HepG2 (cell line): ENCODE data around the gene CYP17A1. TPM values are rescaled to one million over a fixed set of nuclear protein-coding genes. Genes with fewer than 3 reads are reported as not detected.
A peak's percentile ranks its signal among the peaks of the same experiment; 100 is the strongest.

ENCODE experiments used
- CBX5 ChIP-seq: sonication (generic); formaldehyde crosslinking; IDR thresholded peaks from 2 replicates; pipeline ENCODE4 v1.4.0; 2020; ENCODE audit warnings: missing genetic modification reagents, borderline replicate concordance
- KDM6A ChIP-seq: IDR thresholded peaks from 2 replicates; pipeline ENCODE4 v1.6.1; 2016; ENCODE audit warnings: low read depth
- NR2F6 ChIP-seq, 2 experiments: IDR thresholded peaks; 2 replicates each; pipeline ENCODE4 v1.6.1; 2016; ENCODE audit warnings: antibody characterized with exemption in 1 of 2, mild to moderate bottlenecking in 1 of 2
- POLR2G ChIP-seq: fragments of 200-400 bp; formaldehyde crosslinking; IDR thresholded peaks from 2 replicates; pipeline ENCODE4 v1.6.1; 2018; ENCODE audit warnings: mild to moderate bottlenecking, low read depth, low read length, moderate library complexity
- RBM39 ChIP-seq: fragments of 200-400 bp; formaldehyde crosslinking; IDR thresholded peaks from one replicate; pipeline ENCODE4 v1.6.1; 2018; ENCODE audit warnings: antibody characterized with exemption, mild to moderate bottlenecking, low read depth, low read length; ENCODE audit not compliant: poor library complexity, severe bottlenecking
- TEAD3 ChIP-seq: optimal IDR thresholded peaks from 2 replicates; pipeline ENCODE3; 2016; ENCODE audit warnings: borderline replicate concordance
- TP53 ChIP-seq: sonication (generic); formaldehyde crosslinking; conservative IDR thresholded peaks from 2 replicates; pipeline ENCODE4 v1.4.0; 2020; ENCODE audit warnings: missing genetic modification reagents
- ZFY ChIP-seq: sonication (generic); formaldehyde crosslinking; IDR thresholded peaks from 2 replicates; pipeline ENCODE4 v1.4.0; 2020; ENCODE audit warnings: missing genetic modification reagents
- ZNF264 ChIP-seq: sonication (generic); formaldehyde crosslinking; IDR thresholded peaks from 2 replicates; pipeline ENCODE4 v1.4.0; 2020; ENCODE audit warnings: missing genetic modification reagents
- ZNF547 ChIP-seq: sonication (generic); formaldehyde crosslinking; IDR thresholded peaks from 2 replicates; pipeline ENCODE4 v1.5.1; 2020; ENCODE audit warnings: mild to moderate bottlenecking, missing genetic modification reagents
- ZNF558 ChIP-seq: sonication (generic); formaldehyde crosslinking; IDR thresholded peaks from 2 replicates; pipeline ENCODE4 v1.9.0; 2022; ENCODE audit warnings: mild to moderate bottlenecking, missing genetic modification reagents, borderline replicate concordance
- ZNF605 ChIP-seq: sonication (generic); formaldehyde crosslinking; IDR thresholded peaks from 2 replicates; pipeline ENCODE4 v1.8.0; 2022; ENCODE audit warnings: mild to moderate bottlenecking, missing genetic modification reagents
- polyA plus RNA-seq, 8 experiments: library from polyadenylated mRNA; depleted of rRNA in 3 of 8; stranded (reverse) in 7 of 8; unstranded in 1 of 8; fragments of >200 nt; fragmentation: Illumina TruSeq in 4 of 8; extraction: Trizol in 4 of 8; gene quantifications; 2 replicates each; pipeline versions ENCODE4 v1.2.1 to v1.2.3, GENCODE V29; 2011 to 2016; ENCODE audit warnings: low read depth in 4 of 8, missing spikeins in 1 of 8, mixed read lengths in 1 of 8; ENCODE audit not compliant: insufficient read depth in 1 of 8
- total RNA-seq, 5 experiments: library from RNA; depleted of rRNA; stranded (reverse); fragments of >200 nt; fragmentation: Illumina TruSeq; extraction: Trizol; gene quantifications; 2 replicates each; pipeline ENCODE4 v1.2.3, GENCODE V29; 2016; ENCODE audit warnings: low read depth in 1 of 5
- TF ChIP-seq, protein P1 (sequence below): sonication (generic); formaldehyde crosslinking; IDR thresholded peaks from 2 replicates; pipeline ENCODE4 v1.4.0; 2020; ENCODE audit warnings: mild to moderate bottlenecking, missing genetic modification reagents
- TF ChIP-seq, protein P2 (sequence below): fragments of 450-650 bp; IDR thresholded peaks from 2 replicates; pipeline ENCODE4 v1.6.1; 2017; ENCODE audit warnings: mild to moderate bottlenecking
- TF ChIP-seq, protein P3 (sequence below): sonication (generic); formaldehyde crosslinking; IDR thresholded peaks from 2 replicates; pipeline ENCODE4 v1.4.0; 2020; ENCODE audit warnings: mild to moderate bottlenecking, missing genetic modification reagents
- TF ChIP-seq, protein P4 (sequence below): sonication (generic); formaldehyde crosslinking; IDR thresholded peaks from 2 replicates; pipeline ENCODE4 v1.4.0; 2020; ENCODE audit warnings: missing genetic modification reagents, mild to moderate bottlenecking, borderline replicate concordance
- TF ChIP-seq, protein P5 (sequence below): sonication (generic); formaldehyde crosslinking; IDR thresholded peaks from 2 replicates; pipeline ENCODE4 v1.4.0; 2020; ENCODE audit warnings: missing genetic modification reagents, borderline replicate concordance

Gene CYP17A1
- total and polyA plus RNA-seq, 2 of the 13 experiments (the other 11 are each of a cell fraction or from before 2014, with no cell fraction given), result 0.13 to 1.1 TPM

DNA sequence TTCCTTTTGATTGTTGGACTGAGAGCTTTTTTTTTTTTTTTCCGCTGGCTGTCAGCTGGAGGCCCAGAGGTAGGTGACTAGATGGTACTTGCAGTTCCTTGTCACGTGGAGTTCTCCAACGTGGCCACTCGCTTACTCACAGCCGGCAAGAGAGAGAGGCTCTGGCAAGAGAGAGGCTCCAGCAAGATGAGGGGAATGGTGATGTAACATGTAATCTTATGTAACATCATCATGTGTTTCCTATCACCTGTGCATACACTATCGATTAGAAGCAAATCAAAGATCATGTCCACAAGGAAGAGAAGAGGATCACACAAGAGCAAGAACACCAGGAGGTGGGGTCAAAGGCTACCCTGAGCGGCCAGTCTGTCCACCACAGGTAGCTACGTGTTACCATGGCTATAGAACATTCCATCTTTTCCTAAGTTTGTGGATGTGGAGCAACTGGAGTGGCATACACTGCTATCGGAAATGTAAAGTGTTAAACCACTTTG, 12.9 kb upstream of the CYP17A1 start (continued):
- TF ChIP-seq TP53 (no peak), ZNF605 (CRISPR knock-in tag) (peak; percentile 92), ZNF558 (CRISPR knock-in tag) (peak; percentile 38; the same call in 1 of the 2 replicates), RBM39 (no peak), ZNF264 (peak; percentile 82), POLR2G (no peak), TEAD3 (peak; percentile 72), NR2F6 (IDR thresholded peaks at IDR 0.05) (peak; percentile 77), NR2F6 (CRISPR knock-in tag; IDR thresholded peaks at IDR 0.05) (peak; percentile 82; the same call in 1 of the 2 replicates), CBX5 (CRISPR knock-in tag) (peak; percentile 58; the same call in 1 of the 2 replicates), ZFY (CRISPR knock-in tag) (peak; percentile 56; the same call in 1 of the 2 replicates), KDM6A (peak; percentile 76), ZNF547 (CRISPR knock-in tag) (no peak; the same call in 1 of the 2 replicates)
- TF ChIP-seq, protein P1, sequence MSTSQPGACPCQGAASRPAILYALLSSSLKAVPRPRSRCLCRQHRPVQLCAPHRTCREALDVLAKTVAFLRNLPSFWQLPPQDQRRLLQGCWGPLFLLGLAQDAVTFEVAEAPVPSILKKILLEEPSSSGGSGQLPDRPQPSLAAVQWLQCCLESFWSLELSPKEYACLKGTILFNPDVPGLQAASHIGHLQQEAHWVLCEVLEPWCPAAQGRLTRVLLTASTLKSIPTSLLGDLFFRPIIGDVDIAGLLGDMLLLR (CRISPR knock-in tag), result no peak
- TF ChIP-seq, protein P2, sequence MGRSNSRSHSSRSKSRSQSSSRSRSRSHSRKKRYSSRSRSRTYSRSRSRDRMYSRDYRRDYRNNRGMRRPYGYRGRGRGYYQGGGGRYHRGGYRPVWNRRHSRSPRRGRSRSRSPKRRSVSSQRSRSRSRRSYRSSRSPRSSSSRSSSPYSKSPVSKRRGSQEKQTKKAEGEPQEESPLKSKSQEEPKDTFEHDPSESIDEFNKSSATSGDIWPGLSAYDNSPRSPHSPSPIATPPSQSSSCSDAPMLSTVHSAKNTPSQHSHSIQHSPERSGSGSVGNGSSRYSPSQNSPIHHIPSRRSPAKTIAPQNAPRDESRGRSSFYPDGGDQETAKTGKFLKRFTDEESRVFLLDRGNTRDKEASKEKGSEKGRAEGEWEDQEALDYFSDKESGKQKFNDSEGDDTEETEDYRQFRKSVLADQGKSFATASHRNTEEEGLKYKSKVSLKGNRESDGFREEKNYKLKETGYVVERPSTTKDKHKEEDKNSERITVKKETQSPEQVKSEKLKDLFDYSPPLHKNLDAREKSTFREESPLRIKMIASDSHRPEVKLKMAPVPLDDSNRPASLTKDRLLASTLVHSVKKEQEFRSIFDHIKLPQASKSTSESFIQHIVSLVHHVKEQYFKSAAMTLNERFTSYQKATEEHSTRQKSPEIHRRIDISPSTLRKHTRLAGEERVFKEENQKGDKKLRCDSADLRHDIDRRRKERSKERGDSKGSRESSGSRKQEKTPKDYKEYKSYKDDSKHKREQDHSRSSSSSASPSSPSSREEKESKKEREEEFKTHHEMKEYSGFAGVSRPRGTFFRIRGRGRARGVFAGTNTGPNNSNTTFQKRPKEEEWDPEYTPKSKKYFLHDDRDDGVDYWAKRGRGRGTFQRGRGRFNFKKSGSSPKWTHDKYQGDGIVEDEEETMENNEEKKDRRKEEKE, result no peak
- TF ChIP-seq, protein P3, sequence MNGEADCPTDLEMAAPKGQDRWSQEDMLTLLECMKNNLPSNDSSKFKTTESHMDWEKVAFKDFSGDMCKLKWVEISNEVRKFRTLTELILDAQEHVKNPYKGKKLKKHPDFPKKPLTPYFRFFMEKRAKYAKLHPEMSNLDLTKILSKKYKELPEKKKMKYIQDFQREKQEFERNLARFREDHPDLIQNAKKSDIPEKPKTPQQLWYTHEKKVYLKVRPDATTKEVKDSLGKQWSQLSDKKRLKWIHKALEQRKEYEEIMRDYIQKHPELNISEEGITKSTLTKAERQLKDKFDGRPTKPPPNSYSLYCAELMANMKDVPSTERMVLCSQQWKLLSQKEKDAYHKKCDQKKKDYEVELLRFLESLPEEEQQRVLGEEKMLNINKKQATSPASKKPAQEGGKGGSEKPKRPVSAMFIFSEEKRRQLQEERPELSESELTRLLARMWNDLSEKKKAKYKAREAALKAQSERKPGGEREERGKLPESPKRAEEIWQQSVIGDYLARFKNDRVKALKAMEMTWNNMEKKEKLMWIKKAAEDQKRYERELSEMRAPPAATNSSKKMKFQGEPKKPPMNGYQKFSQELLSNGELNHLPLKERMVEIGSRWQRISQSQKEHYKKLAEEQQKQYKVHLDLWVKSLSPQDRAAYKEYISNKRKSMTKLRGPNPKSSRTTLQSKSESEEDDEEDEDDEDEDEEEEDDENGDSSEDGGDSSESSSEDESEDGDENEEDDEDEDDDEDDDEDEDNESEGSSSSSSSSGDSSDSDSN, result 0 out of 2 replicates have a peak, but pooled peaks have one; percentile 25
- TF ChIP-seq, protein P4, sequence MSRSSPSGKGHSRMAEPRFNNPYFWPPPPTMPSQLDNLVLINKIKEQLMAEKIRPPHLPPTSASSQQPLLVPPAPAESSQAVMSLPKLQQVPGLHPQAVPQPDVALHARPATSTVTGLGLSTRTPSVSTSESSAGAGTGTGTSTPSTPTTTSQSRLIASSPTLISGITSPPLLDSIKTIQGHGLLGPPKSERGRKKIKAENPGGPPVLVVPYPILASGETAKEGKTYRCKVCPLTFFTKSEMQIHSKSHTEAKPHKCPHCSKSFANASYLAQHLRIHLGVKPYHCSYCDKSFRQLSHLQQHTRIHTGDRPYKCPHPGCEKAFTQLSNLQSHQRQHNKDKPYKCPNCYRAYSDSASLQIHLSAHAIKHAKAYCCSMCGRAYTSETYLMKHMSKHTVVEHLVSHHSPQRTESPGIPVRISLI, result peak; percentile 91; the same call in 1 of the 2 replicates
- TF ChIP-seq, protein P5, sequence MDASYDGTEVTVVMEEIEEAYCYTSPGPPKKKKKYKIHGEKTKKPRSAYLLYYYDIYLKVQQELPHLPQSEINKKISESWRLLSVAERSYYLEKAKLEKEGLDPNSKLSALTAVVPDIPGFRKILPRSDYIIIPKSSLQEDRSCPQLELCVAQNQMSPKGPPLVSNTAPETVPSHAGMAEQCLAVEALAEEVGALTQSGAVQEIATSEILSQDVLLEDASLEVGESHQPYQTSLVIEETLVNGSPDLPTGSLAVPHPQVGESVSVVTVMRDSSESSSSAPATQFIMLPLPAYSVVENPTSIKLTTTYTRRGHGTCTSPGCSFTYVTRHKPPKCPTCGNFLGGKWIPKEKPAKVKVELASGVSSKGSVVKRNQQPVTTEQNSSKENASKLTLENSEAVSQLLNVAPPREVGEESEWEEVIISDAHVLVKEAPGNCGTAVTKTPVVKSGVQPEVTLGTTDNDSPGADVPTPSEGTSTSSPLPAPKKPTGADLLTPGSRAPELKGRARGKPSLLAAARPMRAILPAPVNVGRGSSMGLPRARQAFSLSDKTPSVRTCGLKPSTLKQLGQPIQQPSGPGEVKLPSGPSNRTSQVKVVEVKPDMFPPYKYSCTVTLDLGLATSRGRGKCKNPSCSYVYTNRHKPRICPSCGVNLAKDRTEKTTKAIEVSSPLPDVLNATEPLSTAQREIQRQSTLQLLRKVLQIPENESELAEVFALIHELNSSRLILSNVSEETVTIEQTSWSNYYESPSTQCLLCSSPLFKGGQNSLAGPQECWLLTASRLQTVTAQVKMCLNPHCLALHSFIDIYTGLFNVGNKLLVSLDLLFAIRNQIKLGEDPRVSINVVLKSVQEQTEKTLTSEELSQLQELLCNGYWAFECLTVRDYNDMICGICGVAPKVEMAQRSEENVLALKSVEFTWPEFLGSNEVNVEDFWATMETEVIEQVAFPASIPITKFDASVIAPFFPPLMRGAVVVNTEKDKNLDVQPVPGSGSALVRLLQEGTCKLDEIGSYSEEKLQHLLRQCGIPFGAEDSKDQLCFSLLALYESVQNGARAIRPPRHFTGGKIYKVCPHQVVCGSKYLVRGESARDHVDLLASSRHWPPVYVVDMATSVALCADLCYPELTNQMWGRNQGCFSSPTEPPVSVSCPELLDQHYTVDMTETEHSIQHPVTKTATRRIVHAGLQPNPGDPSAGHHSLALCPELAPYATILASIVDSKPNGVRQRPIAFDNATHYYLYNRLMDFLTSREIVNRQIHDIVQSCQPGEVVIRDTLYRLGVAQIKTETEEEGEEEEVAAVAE (CRISPR knock-in tag), result peak; percentile 76
